NK-92 (cell line): ENCODE measurements around the gene SPP2.

Experiments
- DNase-seq: peaks from one replicate; lab custom pipeline; 2025; ENCODE audit not compliant: unreplicated experiment; lab: John Stamatoyannopoulos, UW

The SPP2 gene

GRCh38 chr2:234038076-234038802, 12.3 kb upstream of the SPP2 start:
- no peak for DNase-seq

- no peak for DNase-seq
Measured at GRCh38 chr2:234044157-234044556, 6.3 kb upstream of the SPP2 start.

GRCh38 chr2:234046521-234046920, 4.0 kb upstream of the SPP2 start:
- no peak for DNase-seq

GRCh38 chr2:234047361-234047760, 3.1 kb upstream of the SPP2 start:
- no peak for DNase-seq

GRCh38 chr2:234048049-234048448, 2.5 kb upstream of the SPP2 start:
- no peak for DNase-seq

- DNase-seq = no peak
Measured at GRCh38 chr2:234051374-234052070, 1.0 kb downstream of the SPP2 start.

- no peak for DNase-seq
Measured at GRCh38 chr2:234058881-234059280, 8.4 kb downstream of the SPP2 start.

- DNase-seq = no peak
Measured at GRCh38 chr2:234060236-234060635, 9.7 kb downstream of the SPP2 start.

- DNase-seq = no peak
Measured at GRCh38 chr2:234061624-234062257, 11.2 kb downstream of the SPP2 start.

- DNase-seq = no peak
Measured at GRCh38 chr2:234066587-234066986, 16.1 kb downstream of the SPP2 start.

- no peak for DNase-seq
Measured at GRCh38 chr2:234071664-234072063, 21.2 kb downstream of the SPP2 start.

GRCh38 chr2:234072454-234072853, 22.0 kb downstream of the SPP2 start:
- DNase-seq = no peak

- no peak for DNase-seq
Measured at GRCh38 chr2:234074751-234075517, 24.4 kb downstream of the SPP2 start.

- no peak for DNase-seq
Measured at GRCh38 chr2:234075518-234075915, 25.0 kb downstream of the SPP2 start.

- DNase-seq = no peak
Measured at GRCh38 chr2:234075947-234076346, 25.4 kb downstream of the SPP2 start.

- DNase-seq = no peak
Measured at GRCh38 chr2:234076451-234076850, 25.9 kb downstream of the SPP2 start.

GRCh38 chr2:234078129-234078528, 27.6 kb downstream of the SPP2 start:
- no peak for DNase-seq

GRCh38 chr2:234081970-234082822, 31.7 kb downstream of the SPP2 start:
- no peak for DNase-seq

GRCh38 chr2:234083572-234084348, 33.3 kb downstream of the SPP2 start:
- DNase-seq = no peak

- DNase-seq = no peak
Measured at GRCh38 chr2:234091432-234091879, 41.0 kb downstream of the SPP2 start.
